NCI-H69 (cell line): Measurements from ENCODE around the gene GRIN2C.

Source experiments
- DNase-seq: peaks from one replicate; lab custom pipeline; 2025; lab: John Stamatoyannopoulos, UW

Gene GRIN2C

DNA sequence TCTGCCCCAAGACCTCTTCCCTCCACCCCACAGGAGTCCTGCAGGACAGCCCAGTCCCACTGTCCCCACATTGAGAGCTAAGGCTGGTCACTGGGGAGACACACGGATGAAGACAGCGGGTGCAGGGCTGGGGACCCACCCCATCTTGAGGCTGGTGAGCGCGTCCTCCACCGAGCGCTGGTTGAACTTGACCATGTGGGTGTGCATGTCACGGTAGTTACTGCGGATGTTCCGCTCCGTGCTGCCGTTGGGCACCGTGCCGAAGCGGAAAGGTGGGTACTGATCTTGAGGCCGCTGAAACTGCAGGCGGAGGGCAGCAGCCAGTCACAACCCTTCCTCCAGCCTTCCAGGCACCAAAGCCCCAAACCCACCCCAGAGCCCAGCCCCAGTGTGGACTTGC lies 13.1 kb downstream of the GRIN2C start:
- no peak for DNase-seq

DNA sequence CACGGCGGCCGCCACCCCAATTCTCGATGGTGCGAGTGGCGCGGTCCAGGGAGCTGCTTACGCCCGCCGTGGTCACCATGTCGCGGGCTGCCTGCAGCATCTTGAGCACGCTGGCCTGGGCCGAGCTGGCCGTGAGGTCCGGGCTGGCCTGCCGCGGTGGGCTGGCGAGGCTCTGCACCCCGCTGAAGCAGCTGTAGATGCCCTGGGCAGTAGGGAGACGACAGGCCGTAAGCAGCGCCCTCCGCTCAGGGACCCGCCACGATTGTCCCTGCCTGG lies 16.4 kb downstream of the GRIN2C start:
- no peak for DNase-seq

DNA sequence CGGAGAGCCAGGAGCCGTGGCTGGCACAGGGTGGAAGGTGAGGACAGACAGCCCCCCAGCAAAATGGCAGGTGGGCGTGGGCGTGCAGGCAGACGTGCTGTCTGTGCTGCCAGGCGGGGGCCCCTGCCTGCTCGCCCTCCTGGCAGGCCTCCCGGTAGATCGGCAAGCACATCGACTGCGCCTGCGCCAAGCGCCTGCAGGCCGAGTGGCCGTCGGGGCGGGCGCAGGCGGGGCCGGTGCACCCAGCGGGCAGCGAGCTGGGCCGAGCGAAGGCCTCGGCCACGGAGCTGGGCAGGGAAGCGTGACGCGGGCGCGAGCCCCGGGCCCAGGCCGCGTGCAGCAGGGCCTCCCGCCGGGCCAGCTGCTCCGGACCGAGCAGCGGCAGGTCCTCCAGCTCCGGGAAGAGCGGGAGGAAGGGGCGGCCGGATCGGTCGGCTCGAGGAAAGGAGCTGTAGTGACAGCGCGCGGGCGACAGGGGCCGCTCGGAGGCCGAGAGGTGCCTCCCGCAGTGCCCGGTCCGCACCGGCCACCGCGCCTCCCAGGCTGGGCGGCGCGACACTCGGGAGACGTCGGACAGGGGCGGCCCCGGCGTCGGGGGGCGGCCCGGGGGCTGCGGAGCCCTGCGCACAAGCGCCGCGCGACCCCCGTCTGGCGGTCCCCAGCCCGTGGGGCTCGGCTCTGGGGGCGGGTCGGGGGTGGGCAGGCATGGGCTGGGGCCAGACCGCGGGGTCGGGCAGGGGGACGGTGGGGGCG lies 16.9 kb downstream of the GRIN2C start:
- DNase-seq: peak; percentile 90

DNA sequence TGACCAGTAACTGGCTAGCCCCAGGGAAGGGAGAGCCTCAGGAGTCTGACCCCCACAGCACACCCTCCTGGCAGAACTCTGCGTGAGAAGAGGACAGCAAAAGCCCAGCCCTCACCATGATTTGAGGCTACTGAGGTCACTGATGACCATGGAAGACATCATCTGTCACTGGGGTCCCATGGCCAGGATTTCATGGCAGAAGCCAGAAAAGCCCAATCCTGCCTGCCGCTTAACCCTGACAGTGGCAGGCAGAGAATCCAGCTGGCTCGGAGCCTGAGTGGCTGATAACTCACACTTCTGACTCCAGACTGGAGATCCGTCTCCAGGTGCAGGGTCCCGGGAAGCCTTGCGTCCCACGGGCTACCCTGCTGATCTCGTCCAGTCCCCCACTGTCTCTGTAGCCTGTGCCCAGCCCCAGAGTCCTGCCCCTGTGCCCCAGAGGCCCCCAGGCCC lies 17.5 kb downstream of the GRIN2C start:
- DNase-seq: peak; percentile 60

DNA sequence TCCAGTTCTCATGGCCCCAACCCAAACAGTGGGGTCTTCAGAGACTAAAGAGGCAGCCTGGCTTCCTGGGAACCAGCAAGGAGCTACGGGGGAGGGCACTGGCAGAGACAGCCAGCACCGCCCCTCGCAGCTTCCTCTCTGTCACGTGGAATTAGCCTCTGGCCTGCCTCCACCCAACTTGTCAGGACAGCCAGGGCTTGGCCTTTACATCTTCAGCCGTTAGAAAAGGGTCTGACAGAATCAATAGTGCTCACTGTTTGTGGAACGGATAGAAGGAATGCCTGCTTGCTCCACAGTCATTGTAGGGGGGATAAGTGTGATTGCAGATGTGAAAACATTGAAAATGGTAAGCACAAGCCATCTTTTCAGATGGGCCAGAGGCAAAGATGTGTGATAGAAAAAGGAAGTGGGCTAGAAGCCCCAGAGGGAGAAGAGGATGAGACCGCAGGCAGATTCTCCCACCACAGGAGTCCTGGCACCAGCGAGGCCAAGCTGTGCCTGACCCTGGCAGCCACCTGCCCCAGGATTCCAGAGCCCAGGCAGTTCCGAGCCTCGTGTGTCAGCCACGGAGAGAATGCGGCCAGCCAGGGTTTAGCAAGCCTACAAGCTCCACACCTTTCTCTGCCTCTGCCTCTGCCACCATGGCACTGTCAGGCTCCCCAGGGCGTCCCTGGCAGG lies 18.6 kb downstream of the GRIN2C start:
- DNase-seq: peak; percentile 39

DNA sequence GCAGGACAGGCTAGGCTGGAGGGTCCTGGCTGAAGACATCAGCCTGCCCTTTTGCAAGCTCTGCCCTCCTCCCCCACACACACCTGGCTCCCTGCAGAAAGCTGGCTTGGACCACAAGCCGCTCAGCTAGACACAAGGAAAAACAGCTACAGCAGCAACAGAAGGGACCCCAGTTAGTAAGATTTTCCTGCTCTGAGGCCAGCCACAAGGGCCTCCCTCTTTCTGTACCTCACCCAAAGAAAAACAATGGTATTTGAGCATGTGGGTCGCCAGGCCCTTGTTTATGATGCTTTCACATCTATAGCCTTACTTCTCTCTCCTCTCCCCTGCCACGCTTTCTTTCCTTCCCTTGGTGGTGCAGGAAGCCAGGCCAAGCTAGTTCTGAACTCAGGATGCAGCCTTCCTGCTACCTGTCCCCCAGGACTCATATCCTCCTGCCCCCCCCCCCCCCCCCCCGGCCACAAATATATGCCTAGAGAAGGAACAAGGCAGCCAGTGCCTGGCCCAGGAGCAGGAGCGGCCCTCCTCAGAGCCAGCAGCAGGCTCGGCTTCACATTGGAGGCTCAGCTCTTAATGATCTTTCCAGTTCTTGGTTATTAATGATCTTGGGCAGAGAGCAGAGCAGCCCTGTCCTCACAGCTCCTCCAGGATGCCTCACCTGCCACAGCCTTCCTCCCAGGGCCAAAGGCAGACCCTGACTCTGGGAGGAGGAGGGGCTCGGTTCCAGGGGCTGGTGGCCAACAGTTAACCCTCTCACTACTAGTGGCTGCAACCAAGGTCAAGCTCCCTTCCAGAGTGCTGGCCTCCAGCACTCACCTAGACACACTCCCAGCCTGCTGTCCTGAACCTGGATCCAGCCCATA lies 19.5 kb downstream of the GRIN2C start:
- DNase-seq: no peak

DNA sequence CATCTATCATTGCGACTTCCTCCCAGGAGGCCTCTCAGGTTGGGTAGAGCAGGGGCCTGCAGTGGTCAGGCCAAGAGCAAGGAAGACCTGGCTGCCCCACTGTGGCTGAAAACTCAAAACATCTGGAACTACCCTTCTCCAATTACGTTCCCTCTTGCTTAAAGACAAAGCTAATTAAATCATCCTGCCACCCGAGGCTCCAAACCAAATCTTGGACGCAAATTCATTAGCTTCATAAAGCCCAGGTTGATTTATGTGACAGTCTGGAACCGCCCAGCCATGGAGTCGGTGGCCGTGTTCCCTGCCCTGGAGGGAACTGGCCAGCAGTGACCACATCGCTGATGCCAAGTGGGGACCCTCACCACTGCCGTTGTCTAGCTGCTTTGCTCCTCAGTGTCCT lies 21.4 kb downstream of the GRIN2C start:
- DNase-seq: peak; percentile 62

DNA sequence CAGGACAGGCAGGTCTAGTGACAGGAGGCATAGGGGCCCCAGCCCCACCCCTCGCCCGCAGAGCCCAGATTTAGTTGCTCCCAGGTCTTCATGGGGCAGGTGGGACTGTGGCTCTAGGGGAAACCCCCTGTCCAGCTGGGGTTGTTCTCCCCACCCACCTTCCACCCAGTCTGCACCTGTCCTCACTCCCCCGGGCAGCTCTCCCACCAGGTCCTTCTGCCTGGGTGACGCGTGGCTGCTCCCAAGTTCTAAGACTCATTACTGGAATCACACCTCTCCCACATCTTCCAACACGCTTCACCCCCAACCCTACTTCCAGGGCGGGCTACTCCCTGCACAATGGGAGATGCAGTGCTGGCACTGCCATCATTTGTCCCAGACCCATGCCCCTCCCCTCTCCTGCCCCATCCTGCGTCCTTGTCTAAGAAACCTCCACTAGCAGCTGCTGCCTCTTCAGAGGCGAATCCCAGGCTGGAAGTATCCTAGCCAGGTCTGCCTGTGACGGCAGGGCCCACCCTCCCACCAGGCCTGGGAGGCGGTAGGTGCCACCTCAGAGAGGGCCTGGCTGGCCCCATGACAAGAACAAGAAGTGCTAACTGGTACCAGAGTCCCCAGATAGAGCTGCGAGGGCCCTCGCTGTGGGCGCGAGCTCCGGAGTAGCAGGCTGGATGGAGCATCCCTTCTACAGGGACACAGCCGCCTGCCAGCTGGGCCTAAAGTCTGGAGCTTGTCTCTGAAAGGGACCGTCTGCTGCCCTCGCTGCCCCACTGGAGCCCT lies 22.8 kb downstream of the GRIN2C start:
- no peak for DNase-seq

DNA sequence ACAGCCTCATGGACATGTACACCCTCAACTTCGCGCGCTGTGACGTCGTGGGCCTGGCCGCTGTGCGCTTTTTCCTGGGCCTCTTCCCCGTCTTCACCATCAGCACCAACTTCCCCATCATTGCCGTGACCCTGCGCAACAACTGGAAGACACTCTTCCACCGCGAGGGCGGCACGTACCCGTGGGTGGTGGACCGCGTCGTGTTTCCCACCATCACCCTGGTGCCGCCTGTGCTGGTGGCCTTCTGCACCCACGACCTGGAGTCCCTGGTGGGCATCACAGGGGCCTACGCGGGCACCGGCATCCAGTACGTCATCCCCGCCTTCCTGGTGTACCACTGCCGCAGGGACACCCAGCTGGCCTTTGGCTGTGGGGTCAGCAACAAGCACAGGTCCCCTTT lies 23.5 kb downstream of the GRIN2C start:
- no peak for DNase-seq

DNA sequence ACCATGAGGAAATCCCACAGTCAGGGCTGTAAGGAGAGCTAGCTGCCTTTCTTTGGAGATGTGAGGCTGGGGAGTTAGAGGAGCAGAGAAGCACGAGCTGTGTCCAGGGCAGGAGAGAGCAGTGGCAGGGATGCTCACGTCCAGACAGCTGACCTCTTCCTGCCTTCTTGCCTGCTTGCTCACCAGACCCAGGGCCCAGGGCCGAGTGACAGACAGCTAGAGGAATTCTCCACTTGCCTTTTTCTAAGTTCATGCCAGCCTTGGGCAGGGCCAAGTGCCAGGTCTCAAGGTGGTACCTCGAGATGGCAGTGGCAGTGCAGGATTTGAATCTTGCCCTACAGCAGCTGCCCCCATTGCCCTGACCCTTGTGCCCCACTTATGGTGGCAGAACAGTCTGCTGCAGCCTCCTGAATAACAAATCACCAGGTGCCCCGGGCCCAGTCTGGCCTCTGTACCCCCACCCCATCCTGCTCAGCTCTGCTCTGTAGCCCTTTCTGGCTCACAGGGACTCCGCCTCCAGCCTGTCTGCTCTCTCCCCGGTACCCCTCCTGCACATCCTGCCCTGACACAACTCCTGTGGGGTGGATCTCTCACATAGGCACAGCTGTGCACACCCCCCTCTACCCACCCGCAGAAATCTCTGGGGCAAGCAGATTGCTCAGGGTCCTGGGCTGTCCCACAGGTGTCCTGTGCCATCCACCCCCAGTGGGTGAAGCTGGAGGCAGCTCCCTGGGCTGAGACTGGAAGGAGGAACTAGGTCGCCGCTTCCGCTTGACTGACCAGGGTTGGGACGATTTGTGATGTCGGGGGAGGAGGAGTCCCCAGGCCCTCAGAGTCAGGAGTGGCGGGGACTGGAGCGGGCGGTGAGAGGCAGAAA lies 25.9 kb downstream of the GRIN2C start:
- DNase-seq: peak; percentile 71

DNA sequence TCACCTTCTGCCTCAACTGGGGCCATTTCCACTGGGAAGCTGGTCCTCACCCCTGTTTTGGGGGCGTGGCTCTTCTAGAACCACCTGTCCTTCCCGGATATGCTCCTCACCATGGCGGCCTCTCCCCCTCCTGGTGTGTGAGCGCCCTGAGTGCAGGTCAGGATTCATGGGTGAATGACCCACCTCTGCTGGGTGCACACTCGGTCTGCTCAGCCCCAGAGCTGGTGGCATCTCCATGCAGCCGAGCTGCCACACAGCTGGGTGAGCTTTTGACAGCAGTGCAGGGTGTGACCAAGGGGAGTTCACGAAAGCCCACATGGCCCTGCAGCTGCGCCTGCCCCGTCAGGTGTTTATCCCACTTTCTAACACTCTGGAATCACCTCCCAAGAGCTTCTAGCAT lies 27.3 kb downstream of the GRIN2C start:
- DNase-seq: peak; percentile 66

DNA sequence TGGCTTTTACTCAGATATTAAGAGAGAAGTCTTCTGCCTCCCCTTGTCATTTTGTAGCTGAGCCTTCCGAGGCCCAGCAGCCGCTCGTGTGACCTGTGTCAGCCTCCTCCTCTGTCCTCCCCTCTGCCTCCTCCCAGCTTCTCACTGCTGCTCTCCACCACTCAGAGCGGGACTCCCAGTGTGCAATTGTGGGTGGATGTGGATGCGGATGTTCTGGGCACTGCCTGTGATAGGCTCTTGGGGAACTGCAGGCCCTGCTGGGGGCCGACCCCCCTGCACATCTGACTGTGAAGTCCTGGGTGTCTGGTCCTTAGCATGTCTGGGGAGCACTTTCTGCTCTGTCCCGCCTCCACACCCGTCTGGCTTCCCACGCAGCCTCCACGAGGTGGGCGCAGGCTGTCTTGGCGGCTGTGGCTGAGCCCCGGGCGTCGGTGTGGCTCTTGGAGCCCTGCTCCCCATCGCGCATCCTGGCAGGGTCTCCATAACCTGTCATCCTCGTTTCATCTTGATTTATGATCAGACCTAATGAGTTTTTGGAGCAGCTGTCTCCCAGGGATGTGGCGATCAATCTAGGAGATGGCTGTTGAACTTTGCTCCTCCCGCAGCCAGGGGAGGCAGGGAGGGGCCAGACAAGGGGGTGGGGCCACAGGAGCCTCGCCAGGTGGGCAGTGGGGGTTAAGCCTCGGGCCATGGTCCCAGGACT lies 28.1 kb downstream of the GRIN2C start:
- peak; percentile 89 for DNase-seq

DNA sequence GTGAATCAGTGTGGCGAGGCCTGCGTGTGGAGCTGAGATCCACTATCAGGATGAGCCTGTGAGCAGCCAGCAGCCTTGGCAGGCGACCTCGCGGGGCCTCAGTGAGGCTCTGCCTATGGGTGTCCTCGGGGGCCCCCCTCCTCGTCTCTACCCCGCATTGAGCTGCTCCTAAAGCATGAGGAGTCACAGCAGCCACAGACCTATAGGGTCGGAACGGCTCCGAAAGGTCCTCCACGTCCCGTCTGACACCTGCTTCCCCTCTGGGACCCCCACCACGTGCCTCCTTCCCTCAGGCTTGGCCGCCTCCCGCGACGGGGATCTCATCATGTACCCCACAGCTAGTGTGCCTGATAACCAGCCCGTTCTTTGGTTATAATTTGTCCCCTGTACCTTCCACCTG lies 28.8 kb downstream of the GRIN2C start:
- DNase-seq: no peak

DNA sequence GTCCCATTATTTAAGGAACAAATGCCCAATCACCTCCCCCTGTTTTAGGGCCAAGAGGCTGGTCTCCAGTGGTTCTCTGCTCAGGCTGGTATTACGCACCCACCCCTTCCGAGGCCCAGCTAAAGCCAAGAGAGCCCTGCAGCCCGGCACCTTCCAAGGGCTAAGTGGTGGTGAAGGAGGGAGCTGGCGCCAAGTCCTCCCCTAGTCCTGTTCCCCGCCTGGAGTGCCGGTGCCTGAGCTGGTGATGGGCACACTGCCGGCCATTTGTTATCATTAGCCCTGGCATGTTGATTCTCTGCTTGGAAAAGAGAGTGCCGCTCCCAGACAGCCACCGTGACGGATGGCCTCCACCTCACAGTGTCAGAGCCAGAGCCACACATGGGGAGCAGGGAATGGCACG lies 31.9 kb downstream of the GRIN2C start:
- DNase-seq: no peak

DNA sequence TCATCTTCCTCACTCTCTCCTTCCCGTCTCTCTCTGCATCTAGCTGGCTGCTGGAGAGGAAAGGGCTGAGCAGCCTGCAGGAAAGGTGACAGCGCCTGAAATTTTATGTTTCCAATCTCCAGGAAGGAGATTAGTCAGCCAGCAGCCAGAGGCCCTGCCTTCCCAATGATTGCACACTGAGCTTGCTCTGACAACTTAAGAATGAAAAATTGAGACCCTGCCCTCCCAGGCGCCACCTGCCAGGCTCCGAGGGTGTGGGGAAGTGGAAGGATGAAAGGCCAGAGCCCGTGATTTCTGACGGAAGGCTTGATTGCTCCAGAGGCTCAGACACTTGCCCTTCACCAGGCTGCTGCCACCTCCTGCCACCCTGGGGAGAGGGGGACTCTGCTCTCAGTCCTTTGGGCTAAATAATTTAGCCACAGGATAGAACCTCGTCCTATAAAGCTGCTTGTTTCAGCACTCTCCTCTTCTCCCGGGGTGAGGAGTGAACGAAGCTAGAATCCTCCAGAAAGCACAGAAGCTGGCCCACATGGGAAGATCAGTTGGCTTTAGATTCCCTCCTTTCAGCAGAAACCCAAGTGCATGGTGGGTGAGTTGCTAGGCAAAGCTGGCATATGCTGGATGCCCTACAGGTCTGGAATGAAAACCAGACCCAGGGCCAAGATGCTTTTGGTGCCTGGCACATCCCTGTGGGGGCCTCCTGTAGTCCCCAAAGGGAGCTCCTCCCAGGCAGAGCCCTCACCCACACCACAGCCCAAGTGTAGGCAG lies 33.5 kb downstream of the GRIN2C start:
- DNase-seq: peak; percentile 83

DNA sequence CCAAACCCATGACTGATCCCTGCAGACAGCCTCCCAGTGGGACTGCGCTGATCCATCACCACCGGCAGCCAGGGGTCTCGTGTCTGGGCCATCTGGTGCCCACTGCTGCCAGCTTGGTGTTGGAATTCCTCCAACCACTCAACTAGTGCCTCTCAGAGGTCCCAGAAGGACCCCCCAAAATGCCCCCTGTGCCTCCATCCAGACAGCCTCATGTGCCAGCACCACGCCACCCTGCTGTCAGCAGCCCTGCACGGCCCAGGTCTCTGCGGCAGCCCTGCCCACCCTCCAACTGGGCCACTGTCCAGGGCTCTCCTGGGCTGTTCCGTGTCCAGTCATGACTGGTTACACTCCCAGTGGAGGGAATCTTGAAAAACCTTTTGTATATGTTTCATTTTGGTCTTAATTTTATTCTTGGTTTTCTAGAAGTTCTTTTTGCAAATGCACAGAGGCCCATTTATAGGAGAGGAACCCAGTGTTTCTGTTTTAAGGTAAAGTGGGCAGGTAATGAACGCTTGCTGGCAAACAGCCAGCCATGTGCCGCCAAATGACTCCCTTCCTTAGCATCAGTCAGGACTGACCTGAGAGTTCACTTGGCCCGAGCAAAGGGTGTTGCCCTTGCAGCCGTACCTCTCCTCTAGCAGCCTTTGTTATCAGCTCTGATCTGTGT lies 34.6 kb downstream of the GRIN2C start:
- peak; percentile 62 for DNase-seq

DNA sequence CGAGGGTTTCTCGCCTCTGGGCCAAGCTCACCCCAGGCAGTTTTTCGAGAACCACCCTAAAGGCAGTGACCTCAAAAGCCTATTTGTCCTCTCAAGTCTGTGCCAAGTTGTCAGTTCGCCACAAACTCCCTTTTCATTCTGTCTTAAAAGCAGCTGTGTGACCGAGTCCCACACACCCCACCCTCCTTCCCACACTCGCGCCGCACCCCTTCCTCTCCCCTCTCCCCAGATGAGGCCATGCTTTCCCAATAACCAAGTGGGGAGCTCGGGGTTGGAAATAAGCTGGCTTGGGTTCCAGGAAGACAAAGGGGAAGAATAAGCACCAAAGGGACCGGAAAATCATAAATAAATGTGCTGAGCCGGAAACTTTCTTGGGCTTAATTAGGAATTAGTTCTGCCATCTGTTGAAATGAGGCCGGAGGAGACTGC lies 36.7 kb downstream of the GRIN2C start:
- DNase-seq: no peak

DNA sequence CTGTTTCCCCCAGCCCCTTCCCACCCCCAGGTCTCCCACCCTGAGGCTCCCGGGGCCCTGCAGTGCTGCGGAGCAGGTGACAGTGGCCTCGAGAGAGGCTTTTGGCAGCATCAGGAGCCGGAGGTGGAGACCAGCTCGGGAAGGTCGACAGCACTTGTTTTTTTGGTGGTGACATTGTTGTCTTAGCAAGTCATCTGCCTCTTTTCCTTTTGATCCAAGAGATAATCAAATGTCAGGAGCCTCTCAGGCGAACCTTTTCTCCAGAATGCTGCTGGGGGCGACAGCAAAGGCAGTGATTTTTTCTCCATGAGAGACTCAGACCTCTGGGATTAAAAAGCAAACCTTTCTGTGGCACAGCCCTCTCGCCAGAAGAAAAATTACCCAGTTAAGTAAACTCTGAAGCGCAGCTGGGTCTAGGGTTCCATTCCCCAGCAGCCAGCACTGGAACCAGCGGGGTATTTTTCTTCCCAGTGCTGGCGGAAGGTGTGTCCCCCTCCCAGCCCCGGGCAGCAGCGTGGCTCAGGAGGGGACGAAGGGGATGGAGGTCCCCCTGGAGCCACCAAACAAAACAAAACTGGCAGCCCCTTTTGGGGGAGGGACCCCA lies 37.2 kb downstream of the GRIN2C start:
- DNase-seq: peak; percentile 42
